Activated CD4-positive, alpha-beta memory T cell treated with anti-CD3 and anti-CD28 coated beads, Interleukin-2, amount 10 ng/mL, durations not matched to agents 7 days and 5 days (primary cell): ENCODE measurements around the gene TRPM2. TPM values are rescaled to one million over a fixed set of nuclear protein-coding genes. Genes with fewer than 3 reads are reported as not detected.

ENCODE experiments used
- CTCF ChIA-PET: fragments of 350-600 bp; sonication (Branson Sonifier 250); formaldehyde crosslinking; loops from one replicate; lab custom pipeline; 2021; ENCODE audit warnings: antibody characterized with exemption, inconsistent platforms; lab: Charles Lee
- POLR2A ChIA-PET: fragments of 350-600 bp; sonication (Branson Sonifier 250); formaldehyde crosslinking; loops from one replicate; lab custom pipeline; 2021; ENCODE audit warnings: antibody characterized with exemption; lab: Charles Lee
- DNase-seq: peaks from one replicate; pipeline ENCODE4 v3.0.0-alpha.2; 2020
- H3K27ac Mint-ChIP-seq: one replicate; pipeline ENCODE4 v1.8.0; 2021; ENCODE audit warnings: mild to moderate bottlenecking, mixed read lengths
- H3K27me3 Mint-ChIP-seq: one replicate; pipeline ENCODE4 v1.8.0; 2021; ENCODE audit warnings: mixed read lengths
- H3K36me3 Mint-ChIP-seq: one replicate; pipeline ENCODE4 v1.8.0; 2021; ENCODE audit warnings: low read depth, mixed read lengths
- H3K4me1 Mint-ChIP-seq: one replicate; pipeline ENCODE4 v1.8.0; 2021; ENCODE audit warnings: mixed read lengths
- H3K4me3 Mint-ChIP-seq: one replicate; pipeline ENCODE4 v1.8.0; 2021; ENCODE audit warnings: mild to moderate bottlenecking, mixed read lengths
- H3K9me3 Mint-ChIP-seq: one replicate; pipeline ENCODE4 v1.8.0; 2021; ENCODE audit warnings: mixed read lengths
- total RNA-seq, 2 experiments: library from RNA; stranded (reverse); gene quantifications; one replicate each; pipeline ENCODE4 v1.2.3, GENCODE V29; 2021

TRPM2 gene
- total RNA-seq, 2 experiments from 2014 or later: 13.7 to 14.8 TPM

GRCh38 chr21:44437371-44437695, 83.9 kb downstream of the TRPM2 start:
- no peak overlapping the region for H3K4me3 Mint-ChIP-seq
- H3K36me3 Mint-ChIP-seq: no peaks in the 10 kb centered on the region
- H3K27me3 Mint-ChIP-seq: no peaks in the 10 kb centered on the region
- H3K9me3 Mint-ChIP-seq: no peaks in the 10 kb centered on the region
- CTCF ChIA-PET: no interaction called here
- POLR2A ChIA-PET: no interaction called here
- no peak overlapping the region for H3K27ac Mint-ChIP-seq
- DNase-seq: no peak
- H3K4me1 Mint-ChIP-seq: no peaks in the 10 kb centered on the region

- CTCF ChIA-PET: no interaction called here
- Mint-ChIP-seq H3K9me3 (no peaks in the 10 kb centered on the region), H3K4me3 (no peak overlapping the region), H3K27me3 (no peaks in the 10 kb centered on the region), H3K27ac (no peak overlapping the region), H3K36me3 (no peaks in the 10 kb centered on the region), H3K4me1 (no peaks in the 10 kb centered on the region)
- no peak for DNase-seq
- POLR2A ChIA-PET: no interaction called here
Observed at GRCh38 chr21:44437696-44438431, 84.4 kb downstream of the TRPM2 start.

GRCh38 chr21:44438531-44439210, 85.2 kb downstream of the TRPM2 start:
- CTCF ChIA-PET: no interaction called here
- no peak overlapping the region for H3K27ac Mint-ChIP-seq
- no peak for DNase-seq

GRCh38 chr21:44439211-44439600, 85.8 kb downstream of the TRPM2 start:
- no peak for DNase-seq
- Mint-ChIP-seq H3K9me3 (no peaks in the 10 kb centered on the region), H3K27me3 (no peaks in the 10 kb centered on the region), H3K27ac (no peak overlapping the region), H3K36me3 (no peaks in the 10 kb centered on the region), H3K4me1 (no peaks in the 10 kb centered on the region), H3K4me3 (no peak overlapping the region)
- ChIA-PET POLR2A (no interaction called here), CTCF (no interaction called here)

More at GRCh38 chr21:44438531-44439210, 85.2 kb downstream of the TRPM2 start:
- H3K4me1 Mint-ChIP-seq: no peaks in the 10 kb centered on the region
- POLR2A ChIA-PET: no interaction called here
- H3K4me3 Mint-ChIP-seq: no peak overlapping the region
- no peaks in the 10 kb centered on the region for H3K27me3 Mint-ChIP-seq
- H3K9me3 Mint-ChIP-seq: no peaks in the 10 kb centered on the region
- no peaks in the 10 kb centered on the region for H3K36me3 Mint-ChIP-seq

- Mint-ChIP-seq H3K36me3 (no peaks in the 10 kb centered on the region), H3K9me3 (no peaks in the 10 kb centered on the region), H3K27me3 (no peaks in the 10 kb centered on the region), H3K4me3 (no peak overlapping the region), H3K4me1 (no peaks in the 10 kb centered on the region), H3K27ac (no peak overlapping the region)
- ChIA-PET POLR2A (no interaction called here), CTCF (no interaction called here)
- no peak for DNase-seq
Observed at GRCh38 chr21:44440241-44441040, 87.0 kb downstream of the TRPM2 start.

- POLR2A ChIA-PET: no interaction called here
- Mint-ChIP-seq H3K9me3 (no peaks in the 10 kb centered on the region), H3K27me3 (no peaks in the 10 kb centered on the region), H3K4me1 (no peaks in the 10 kb centered on the region), H3K4me3 (no peak overlapping the region), H3K27ac (no peak overlapping the region), H3K36me3 (no peaks in the 10 kb centered on the region)
- no peak for DNase-seq
- CTCF ChIA-PET: no interaction called here
Observed at GRCh38 chr21:44441041-44441400, 87.6 kb downstream of the TRPM2 start.

GRCh38 chr21:44441581-44442265, 88.3 kb downstream of the TRPM2 start:
- no peak for DNase-seq
- POLR2A ChIA-PET: interaction anchor here (1.3 kb wide), 1 partner anchor 14 kb away, joined by 3 read pairs; no protein-coding TSS in a partner anchor
- Mint-ChIP-seq H3K36me3 (no peaks in the 10 kb centered on the region), H3K4me1 (no peaks in the 10 kb centered on the region), H3K4me3 (no peak overlapping the region), H3K27me3 (no peaks in the 10 kb centered on the region), H3K27ac (no peak overlapping the region), H3K9me3 (no peaks in the 10 kb centered on the region)
- CTCF ChIA-PET: no interaction called here

GRCh38 chr21:44442266-44443125, 89.1 kb downstream of the TRPM2 start:
- no peaks in the 10 kb centered on the region for H3K9me3 Mint-ChIP-seq
- peaks cover 5% of the 10 kb centered on the region for H3K27me3 Mint-ChIP-seq
- H3K4me3 Mint-ChIP-seq: no peak overlapping the region
- no peak for DNase-seq
- ChIA-PET POLR2A (interaction anchor here (1.2 to 1.3 kb wide), 2 partner anchors 10 to 14 kb away, joined by 3 to 4 read pairs; no protein-coding TSS in a partner anchor), CTCF (no interaction called here)
- H3K36me3 Mint-ChIP-seq: no peaks in the 10 kb centered on the region
- no peak overlapping the region for H3K27ac Mint-ChIP-seq
- H3K4me1 Mint-ChIP-seq: no peaks in the 10 kb centered on the region

GRCh38 chr21:44443291-44443890, 90.0 kb downstream of the TRPM2 start:
- no peaks in the 10 kb centered on the region for H3K4me1 Mint-ChIP-seq
- H3K27ac Mint-ChIP-seq: no peak overlapping the region
- no peaks in the 10 kb centered on the region for H3K9me3 Mint-ChIP-seq
- ChIA-PET CTCF (interaction anchor here (1.7 kb wide), 1 partner anchor 13 kb away, joined by 7 read pairs; no protein-coding TSS in a partner anchor), POLR2A (interaction anchor here (1.2 kb wide), 1 partner anchor 11 kb away, joined by 4 read pairs; no protein-coding TSS in a partner anchor)
- no peaks in the 10 kb centered on the region for H3K36me3 Mint-ChIP-seq
- no peak overlapping the region for H3K4me3 Mint-ChIP-seq
- DNase-seq: no peak
- peaks cover 5% of the 10 kb centered on the region for H3K27me3 Mint-ChIP-seq

GRCh38 chr21:44443891-44444285, 90.5 kb downstream of the TRPM2 start:
- no peaks in the 10 kb centered on the region for H3K4me1 Mint-ChIP-seq
- POLR2A ChIA-PET: interaction anchor here (1.2 kb wide), 1 partner anchor 12 kb away, joined by 4 read pairs; no protein-coding TSS in a partner anchor
- H3K27me3 Mint-ChIP-seq: peaks cover 7% of the 10 kb centered on the region
- no peaks in the 10 kb centered on the region for H3K36me3 Mint-ChIP-seq
- H3K27ac Mint-ChIP-seq: no peak overlapping the region
- CTCF ChIA-PET: interaction anchor here (1.7 kb wide), 1 partner anchor 14 kb away, joined by 7 read pairs; no protein-coding TSS in a partner anchor
- H3K9me3 Mint-ChIP-seq: no peaks in the 10 kb centered on the region
- DNase-seq: no peak
- H3K4me3 Mint-ChIP-seq: no peak overlapping the region

GRCh38 chr21:44444286-44444931, 91.0 kb downstream of the TRPM2 start:
- DNase-seq: no peak
- Mint-ChIP-seq H3K4me3 (no peak overlapping the region), H3K9me3 (no peaks in the 10 kb centered on the region), H3K4me1 (no peaks in the 10 kb centered on the region), H3K27ac (no peak overlapping the region), H3K36me3 (no peaks in the 10 kb centered on the region), H3K27me3 (peaks cover 11% of the 10 kb centered on the region)
- CTCF ChIA-PET: interaction anchor here (1.7 kb wide), 1 partner anchor 15 kb away, joined by 7 read pairs; no protein-coding TSS in a partner anchor
- POLR2A ChIA-PET: no interaction called here
